ENCODE results near the gene INTS2.
"Not testable (repeated sequence)": the region's sequence is repeated elsewhere in the genome, so short reads cannot be mapped to it uniquely, and the experiment has no call there.

The INTS2 gene

DNA sequence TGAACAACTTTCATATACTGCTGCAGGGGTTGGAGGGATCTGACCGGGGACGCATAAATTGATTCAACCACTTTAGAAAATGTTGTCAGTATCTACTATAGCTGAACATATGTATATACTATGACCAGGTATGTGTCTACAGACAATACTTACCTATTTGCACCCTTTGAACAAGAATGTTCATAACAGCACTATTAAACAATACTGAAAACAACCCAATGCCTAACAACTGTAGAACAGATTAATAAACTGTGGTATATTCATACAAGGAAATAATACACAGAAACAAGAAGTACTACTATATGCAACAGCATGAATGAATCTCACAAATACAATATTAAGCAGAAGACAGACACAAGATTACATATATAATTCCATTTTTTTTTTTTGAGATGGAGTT, 74.9 kb downstream of the INTS2 start:
- DNase-seq, result no peak

DNA sequence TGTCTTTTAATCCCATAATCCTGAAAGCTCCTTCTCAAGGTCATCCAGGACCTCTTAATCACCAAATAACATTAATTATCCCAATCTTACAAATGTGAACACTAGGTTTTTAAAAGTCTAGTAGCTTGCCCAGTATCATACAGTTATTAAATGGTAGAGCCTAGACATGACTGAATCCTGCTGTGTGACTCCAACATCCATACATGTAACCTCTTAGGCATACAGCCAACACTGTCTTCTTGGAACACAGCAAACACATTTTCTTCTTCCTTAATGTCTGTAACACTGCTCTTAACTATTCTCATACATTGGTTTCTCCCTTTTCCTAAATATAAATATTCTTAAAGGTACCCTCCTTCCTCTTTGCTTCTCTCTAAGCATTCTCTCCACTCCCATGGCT, 78.1 kb downstream of the INTS2 start:
- DNase-seq, result no peak

DNA sequence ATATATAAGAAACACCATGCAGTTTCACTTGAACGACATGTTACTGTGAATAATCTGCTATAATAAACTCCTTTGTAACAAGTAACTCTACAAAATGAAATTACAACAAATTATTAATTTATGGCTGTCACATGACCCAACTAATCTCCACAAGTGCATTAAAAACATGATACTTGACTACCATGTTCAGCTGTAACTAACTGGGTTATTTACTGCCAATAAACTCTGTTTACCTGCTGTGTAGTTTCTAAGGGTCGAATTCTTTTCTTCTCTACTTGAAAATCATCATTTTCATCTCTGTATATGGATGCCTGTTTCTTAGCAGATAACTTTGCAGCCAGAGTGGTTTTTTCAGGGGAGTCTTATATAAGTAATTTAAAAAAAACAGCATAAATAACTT, 78.9 kb downstream of the INTS2 start:
- DNase-seq, result no peak

DNA sequence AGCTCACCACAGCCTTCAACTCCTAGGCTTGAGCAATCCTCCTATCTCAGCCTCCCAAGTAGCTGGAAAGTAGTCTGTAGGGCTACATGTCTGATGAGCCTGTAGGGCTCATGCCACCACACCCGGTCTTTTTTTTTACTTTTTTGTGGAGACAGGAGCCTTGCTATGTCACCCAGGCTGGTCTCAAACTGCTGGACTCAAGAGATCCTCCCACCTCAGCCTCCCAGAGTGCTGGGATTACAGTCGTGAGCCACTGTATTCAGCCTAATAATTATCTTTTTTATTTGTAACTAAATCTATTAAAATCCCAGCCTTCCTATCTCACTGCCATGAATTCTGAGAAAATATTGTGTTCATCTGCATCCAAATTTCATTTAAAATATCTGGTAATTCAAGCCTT, 79.5 kb downstream of the INTS2 start:
- DNase-seq, result no peak

DNA sequence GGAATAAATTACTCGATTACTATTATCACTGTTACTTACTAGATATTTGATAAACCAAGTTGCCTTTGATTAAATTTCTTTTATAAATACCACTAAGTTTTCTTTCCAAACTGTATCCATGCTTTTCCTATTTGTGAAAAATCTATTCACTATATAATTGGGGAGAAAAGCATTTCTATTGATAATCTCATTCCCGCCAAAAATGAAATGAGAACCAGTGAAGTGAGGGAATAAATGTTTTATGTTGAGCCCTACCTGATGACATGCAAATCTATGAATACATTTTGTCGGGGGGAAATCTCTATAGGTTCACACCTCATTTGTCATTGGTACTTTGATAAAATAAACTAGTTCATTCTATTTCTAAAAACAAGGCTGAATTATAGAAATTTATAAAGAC, 80.1 kb downstream of the INTS2 start:
- no peak for DNase-seq

DNA sequence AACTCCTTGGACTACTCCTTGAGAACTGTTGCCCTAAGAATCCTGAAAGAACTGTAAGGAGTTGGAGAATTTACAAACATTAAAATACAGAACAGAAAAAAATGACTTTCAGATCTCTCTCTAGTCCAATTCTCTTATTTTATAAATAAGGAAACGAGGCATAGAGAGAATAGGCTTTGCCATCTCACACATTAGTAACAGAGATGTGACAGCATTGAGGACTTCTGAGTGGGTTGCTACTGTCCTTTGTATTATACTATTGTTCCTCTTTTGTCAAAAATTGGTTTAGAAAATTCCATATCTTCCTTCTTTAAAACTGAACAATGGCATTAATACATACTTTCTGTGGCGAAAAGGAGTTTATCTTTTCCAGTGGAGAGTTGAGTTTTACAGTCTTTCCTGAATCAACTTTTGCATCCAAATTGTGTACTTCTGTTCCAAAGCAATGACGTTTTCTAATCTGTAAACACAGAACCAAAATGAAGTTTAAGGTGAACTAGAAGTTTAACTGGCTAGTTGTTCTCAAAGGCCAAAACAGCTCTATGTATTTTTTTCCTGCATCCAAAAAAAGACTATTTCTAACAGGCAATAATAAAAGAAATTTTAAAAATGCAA, 80.9 kb downstream of the INTS2 start:
- no peak for DNase-seq

DNA sequence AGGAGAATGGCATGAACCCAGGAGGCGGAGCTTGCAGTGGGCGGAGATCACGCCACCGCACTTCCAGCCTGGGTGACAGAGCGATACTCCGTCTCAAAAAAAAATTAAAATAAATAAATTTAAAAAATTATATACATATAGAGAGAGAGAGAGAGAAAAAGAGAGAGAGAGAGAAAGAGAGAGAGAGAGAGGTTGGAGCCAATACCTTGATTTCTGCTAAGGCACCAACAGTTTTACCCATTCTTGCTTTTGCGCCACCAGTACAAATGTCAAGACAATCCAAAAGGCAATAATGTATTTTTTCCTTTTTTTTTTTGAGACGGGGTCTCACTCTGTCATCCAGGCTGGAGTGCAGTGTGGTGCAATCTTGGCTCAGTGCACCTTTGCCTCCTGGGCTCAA, 81.7 kb downstream of the INTS2 start:
- no peak for DNase-seq

DNA sequence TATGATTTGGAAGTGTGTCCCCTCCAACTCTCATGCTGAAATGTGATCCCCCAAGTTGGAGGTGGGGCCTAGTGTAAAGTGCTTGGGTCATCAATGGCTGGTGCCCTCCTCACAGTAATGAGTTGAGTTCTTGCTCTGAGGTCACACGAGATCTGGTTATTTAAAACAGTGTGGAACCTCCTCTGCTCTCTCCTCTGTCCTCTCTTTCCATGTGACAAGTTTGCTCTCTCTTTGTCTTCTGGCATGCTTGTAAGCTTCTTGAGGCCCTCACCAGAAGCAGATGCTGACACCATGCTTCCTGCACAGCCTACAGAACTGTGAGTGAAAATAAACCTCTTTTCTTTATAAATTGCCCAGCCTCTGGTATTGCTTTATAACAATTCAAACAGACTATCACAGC, 84.3 kb downstream of the INTS2 start:
- DNase-seq, result no peak

DNA sequence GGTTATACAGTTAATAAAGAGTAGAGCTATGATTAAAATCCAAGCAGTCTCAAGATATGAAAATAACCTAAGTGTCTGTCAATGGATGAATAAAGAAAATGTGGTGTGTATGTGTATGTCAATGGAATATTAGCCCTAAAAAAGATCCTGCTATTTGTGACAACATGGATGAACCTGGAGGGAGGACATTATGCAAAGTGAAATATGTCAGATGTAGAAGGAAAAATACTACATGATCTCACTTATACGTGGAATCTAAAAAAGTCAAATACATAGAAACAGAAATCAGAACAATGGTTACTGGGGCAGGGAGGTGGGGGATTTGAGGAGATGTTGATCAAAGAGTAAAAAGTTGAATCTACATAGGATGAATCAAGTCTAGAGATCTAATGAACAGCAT, 84.9 kb downstream of the INTS2 start:
- DNase-seq, result no peak

DNA sequence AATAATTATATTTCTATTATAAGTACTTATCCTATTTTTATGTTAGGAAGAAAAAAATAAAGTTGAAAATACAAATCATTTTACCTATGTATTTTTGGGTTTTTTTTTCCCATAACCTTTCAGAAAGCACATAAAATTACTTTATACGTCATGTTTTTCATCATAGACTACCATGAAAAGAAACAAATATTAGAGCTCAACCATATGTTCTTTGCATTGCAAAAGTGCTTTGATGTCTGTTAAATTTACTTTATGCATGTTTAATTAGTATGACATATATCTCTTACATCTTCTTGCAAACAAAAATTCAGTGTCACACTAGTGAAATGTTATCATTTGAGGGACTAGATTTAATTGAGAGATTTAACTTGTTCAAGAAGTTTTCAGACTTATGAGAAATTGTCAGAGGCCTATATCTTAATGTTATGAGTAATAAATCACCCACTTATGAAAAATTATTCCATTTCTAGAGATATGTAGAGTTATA, 88.4 kb downstream of the INTS2 start:
- no peak for DNase-seq

DNA sequence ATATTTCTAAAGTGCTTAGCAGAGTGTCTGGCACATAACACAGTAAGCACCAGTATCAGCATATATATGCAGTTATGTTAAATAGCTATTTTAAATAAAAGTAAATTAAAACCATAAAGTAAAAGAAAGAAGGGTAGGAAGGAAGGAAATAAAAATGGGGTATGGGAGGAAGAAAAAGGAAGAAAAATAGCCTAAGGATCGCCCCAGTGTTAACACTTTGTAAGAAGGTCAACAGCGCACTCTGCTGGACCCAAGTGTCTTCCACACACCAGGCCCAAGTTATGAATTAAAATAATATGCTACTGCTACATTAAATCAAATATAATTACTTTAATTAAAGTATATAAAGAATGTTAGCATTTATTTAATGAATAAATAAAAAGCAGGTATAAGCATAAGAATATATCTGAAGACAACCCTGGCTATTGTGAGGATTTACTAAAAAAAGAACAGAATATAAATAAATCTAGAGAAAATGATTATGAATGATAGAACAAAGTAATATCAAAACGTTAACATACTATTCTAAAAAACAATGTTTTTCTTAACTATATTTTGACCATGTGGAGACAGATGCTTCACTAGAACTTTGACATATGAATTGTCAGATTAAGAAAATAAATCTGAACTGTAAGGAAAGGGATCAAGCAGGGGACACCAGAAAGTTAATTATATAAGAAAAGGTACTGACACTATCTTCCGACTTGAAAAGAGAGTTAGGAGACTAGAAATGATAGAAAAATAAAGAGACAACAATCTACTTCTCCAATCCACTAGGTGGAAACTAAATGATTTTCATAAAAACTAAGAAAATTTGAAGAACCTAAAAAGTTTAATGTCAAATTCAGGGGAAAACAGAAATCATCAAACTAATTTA, 90.4 kb downstream of the INTS2 start:
- peak in 10 of 56 donors; percentile 0 to 34 (median 4) for DNase-seq

DNA sequence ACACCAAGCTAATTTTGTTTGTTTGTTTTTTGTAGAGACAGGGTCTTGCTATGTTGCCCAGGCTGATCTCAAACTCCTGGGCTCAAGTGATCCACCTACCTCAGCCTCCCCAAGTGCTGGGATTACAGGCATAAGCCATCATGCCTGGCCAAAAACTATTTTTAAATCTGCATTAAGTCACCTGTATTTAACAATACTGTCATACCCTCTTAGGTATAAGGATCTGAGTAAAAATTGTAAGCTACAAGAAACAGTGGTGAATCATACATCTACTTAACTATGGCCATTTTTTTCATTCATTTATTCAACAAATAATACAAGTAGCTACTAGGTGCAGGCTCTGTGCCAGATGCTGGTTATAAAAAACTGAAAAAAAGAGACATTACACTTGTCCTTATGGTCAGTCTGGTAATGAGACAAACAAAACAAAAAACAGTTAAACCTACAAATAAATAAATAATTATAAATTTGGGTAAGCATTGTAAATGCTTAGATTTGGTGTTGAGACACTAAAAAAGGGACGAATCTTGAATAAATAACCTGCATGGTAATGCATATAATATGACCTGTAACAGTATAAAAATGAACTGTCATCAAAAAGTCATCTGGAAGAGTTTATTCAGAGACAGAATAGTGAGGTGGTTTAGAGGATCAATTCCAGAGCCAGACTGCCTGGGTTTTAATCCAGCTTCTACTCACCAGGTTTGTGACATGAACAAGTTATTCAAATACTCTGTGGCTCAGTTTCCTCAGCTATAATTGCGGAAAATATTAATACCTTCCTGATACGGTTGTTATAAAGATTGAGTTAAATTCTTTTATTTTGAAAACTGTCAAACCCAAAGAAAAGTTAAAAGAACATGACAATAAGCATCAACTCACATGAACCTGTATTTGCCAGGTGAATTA, 91.3 kb downstream of the INTS2 start:
- DNase-seq, result no peak

DNA sequence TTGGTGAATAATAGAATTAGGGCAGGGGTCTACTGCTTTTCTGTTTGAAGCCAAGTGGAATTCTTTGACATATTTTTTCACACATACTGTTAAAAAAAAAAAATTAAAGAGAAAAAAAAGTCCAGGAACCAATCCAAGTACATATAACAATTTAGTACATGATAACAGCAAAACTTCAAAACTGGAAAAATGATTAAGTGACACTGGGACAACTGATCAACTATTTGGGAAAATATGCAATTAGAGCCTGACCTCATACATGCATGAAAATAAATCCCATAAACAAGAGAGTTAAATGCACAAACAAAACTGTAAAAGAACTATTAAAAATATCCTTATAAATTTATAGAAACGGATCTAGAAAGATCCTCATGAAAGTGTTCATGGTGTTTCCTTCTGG, 92.2 kb downstream of the INTS2 start:
- no peak for DNase-seq

DNA sequence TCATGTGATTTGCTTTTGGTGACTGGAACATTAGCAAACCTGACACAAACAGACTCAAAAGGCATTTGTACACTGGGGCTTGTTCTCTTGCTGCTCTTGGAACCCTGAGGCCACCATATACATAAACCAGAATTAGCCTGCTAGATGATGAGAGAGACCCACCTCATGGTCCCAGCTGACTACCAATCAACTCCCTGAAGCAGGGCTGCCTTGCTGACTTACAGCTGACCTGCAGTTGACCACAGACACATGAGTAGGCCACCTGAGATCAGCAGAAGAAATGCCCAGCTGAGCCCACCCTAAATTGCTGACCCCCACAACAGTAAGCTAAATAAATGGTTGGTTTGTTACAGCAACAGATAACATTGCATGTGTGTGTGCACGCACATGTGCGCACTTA, 93.2 kb downstream of the INTS2 start:
- no peak for DNase-seq

DNA sequence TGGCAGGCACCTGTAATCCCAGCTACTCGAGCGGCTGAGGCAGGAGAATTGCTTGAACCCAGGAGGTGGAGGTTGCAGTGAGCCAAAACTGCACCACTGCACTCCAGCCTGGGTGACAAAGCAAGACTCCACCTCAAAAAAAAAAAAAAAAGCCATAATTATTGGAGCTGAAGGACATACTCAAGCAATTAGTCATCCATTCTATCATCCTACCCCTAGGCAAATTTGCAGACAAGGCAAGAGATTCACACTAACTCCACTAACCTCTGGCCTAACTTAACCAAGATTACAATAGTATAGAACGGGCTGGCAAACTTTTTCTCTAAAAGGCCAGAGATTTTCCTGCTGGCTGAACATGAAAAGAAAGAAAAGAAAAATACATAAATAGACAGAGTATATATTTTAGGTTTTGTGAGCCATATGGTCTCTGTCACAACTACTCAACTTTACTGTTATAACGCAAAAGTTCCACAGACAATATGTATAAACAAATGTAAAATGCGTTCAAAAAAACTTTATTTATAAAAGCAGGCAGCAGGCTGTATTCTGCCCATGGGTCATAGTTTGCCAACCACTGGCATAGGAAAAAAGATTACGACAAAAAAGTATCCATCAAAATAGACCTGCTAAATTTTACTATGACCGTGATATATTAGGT, 94.1 kb downstream of the INTS2 start:
- no peak for DNase-seq

DNA sequence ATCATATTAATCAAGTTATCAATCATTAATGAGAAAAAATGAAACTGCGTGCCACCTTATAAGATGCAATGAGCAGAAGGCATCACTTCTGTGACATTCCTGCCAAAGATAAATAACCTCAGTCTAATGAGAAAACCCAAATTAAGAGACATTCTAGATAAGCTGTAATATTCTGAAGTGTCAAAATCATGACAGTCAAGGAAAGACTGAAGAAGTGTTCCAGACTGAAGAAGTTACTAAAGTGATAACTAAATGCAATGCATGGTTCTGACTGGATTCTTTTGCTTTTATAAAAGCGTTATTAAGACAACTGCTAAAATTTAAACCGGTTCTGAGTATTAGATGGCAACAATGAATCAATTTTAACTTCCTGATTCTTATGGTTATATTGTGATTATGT, 95.3 kb downstream of the INTS2 start:
- DNase-seq, result no peak

DNA sequence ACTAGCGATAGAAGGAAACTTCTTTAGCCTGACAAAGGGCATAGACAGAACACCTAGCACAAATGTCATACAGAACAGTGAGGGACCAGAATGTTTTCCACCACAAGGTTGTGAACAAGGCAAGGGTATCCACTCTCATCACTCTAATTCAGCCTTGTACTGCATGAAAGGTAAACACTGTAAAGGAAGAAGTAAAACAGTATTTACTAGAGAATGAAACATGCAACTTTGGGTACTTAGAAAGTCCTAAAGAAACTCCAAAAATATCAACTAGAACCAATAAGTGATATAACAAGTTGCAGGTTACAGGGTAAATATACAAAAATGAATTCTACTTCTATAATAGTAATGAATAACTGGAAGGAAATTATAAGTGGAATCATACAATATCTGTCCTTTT, 96.7 kb downstream of the INTS2 start:
- no peak for DNase-seq

DNA sequence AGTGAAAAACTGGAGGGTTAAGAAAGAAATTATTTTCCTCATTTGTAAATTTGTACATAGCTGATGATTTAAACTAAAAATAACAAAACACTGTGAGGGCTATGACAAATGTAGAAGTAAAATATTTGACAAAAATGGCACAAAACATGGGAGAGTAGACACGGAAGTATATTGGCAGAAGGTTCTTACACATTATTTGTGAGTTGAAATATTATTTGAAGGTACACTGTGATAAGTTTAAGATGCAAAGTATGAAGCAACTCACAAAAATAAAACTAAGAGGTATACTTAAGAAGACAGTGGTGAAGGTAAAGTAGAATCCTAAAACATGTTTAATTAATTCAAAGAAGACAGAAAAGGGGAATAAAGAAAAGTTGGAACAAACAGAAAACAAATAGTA, 99.1 kb downstream of the INTS2 start:
- no peak for DNase-seq

DNA sequence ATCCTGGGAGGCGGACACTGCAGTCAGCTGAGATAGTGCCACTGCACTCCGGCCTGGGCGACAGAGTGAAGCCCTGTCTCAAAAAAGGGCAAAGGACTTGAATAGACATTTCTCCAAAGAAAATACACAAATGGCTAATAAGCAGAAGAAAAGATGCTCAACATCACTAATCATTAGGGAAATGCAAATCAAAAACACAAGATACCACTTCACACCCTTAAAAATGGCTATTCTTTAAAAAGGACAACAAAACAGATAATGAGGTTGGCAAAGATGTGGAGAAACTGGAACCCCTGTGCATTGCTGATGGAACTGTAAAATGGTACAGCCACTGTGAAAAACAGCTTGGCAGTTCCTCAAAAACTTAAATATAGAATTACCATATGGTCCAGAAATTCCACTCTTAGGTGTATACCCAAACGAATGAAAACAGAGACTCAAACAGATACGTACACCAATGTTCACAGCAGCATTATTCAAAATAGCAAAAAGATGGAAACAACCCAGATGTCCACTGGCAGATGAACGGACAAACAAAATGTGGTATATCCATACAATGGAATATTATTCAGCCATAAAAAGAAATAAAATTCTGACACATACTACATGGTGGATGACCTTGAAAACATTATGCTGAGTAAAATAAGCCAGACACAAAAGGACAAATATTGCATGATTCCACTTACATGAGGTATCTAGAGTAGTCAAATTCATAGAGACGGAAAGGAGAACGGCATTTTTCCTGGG, 100.0 kb downstream of the INTS2 start:
- no peak for DNase-seq

DNA sequence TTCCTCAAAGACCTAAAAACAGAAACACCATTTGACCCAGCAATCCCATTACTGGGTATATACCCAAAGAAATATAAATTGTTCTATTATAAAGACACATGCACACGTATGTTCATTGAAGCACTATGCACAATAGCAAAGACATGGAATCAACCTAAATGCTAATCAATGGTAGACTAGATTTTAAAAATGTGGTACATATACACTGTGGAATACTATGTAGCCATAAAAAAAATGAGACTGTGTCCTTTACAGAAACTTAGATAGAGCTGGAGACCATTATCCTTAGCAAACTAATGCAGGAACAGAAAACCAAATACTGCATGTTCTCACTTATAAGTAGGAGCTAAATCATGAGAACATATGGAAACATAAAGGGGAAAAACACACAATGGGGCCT, 100.9 kb downstream of the INTS2 start:
- DNase-seq, result not testable (repeated sequence)

DNA sequence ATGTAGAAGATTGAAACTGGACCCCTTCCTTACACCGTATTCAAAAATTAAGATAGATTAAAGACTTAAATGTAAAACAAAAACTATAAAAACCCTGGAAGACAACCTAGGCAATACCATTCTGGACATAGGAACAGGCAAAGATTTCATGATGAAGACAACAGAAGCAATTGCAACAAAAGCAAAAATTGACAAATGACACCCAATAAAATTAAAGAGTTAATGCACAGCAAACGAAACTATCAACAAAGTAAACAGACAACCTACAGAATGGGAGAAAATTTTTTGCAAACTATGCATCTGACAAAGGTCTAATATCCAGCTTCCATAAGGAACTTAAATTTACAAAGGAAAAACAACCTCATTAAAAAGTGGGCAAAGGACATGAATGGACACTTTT, 101.6 kb downstream of the INTS2 start:
- DNase-seq, result not testable (repeated sequence)
